ENCODE measurements around the gene HDGFL2.

Gene HDGFL2

DNA sequence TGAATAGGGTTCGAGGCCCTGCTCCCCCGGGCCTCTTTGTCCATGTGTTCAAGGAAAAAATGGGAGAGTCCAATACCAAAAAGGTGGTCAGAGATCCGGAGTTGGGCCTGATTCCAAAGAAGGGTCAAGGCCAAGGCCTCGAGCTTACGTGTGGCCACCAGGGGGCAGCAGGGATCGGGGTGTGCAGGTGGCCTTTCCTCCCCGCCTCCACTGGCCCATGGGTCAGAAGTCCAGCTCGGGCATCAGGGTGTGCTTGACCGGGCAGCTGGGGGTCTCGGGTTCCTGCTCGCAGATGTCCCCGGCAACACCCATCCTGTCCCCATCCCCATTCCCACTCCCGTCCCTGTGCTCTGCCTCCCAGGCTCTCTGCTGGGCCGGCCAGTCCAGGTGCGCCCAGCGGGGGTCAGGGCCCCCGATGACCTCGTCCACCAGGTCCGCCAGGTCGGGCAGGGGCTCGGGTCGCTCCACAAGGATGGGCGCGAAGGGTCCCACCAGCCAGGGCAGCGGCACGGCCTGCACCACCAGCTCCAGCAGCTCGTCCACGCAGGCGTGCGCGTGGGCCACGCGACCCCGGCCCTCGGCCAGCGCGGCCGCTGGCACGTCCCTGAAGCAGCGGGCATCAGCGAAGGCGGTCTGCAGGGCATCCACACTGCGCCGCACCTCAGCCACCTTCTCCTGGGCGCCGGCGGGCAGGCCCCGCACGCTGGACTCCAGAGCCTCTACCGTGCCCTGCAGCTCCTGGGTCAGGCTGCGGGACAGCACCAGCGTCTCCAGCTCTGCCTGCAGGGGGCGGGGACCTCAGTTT, 51.4 kb downstream of the HDGFL2 start:
- H3K27ac ChIP-seq (ENCODE audit: extremely low read depth, low read depth, low read length) = no peak overlapping the region
- no peaks in the 10 kb centered on the region for H3K9me3 ChIP-seq (ENCODE audit: control insufficient read depth, insufficient read depth, low read depth, low read length)
- H3K4me3 ChIP-seq (ENCODE audit: low read depth, low read length) = no peak overlapping the region
- POLR2A ChIA-PET = interaction anchor here (0.5 to 0.6 kb wide), 3 partner anchors 12 to 34 kb away, joined by 3 to 4 read pairs (median 3); partner anchors contain the start of gene PLIN5
- CTCF ChIA-PET = interaction anchor here (0.5 to 5.2 kb wide), 27 partner anchors 7 to 447 kb away, joined by 3 to 72 read pairs (median 4); partner anchors contain the start of genes HDGFL2, LRG1, MYDGF and PLIN5
- TF ChIP-seq ZNF670 (tag by site-specific recombination; IDR thresholded peaks at IDR 0.05; ENCODE audit: low read depth) (no peak), CTCF (tag by site-specific recombination; IDR thresholded peaks at IDR 0.05) (peak; percentile 41; the same call in 1 of the 2 replicates), ZNF2 (tag by site-specific recombination; IDR thresholded peaks at IDR 0.05) (0 out of 2 replicates have a peak, but pooled peaks have one; percentile 38), ZNF707 (tag by site-specific recombination; IDR thresholded peaks at IDR 0.05) (no peak), ZNF571 (tag by site-specific recombination; IDR thresholded peaks at IDR 0.05) (no peak), GLIS2 (tag by site-specific recombination; IDR thresholded peaks at IDR 0.05) (peak; percentile 20; the same call in 1 of the 2 replicates), ZNF654 (tag by site-specific recombination; IDR thresholded peaks at IDR 0.05; ENCODE audit: low read depth) (0 out of 2 replicates have a peak, but pooled peaks have one; percentile 20)
- H3K4me1 ChIP-seq (ENCODE audit: control insufficient read depth, insufficient read depth, low read length) = no peaks in the 10 kb centered on the region
- no peaks in the 10 kb centered on the region for H3K36me3 ChIP-seq (ENCODE audit: control insufficient read depth in 2 of 2, insufficient read depth in 1 of 2, low read length in 2 of 2)

DNA sequence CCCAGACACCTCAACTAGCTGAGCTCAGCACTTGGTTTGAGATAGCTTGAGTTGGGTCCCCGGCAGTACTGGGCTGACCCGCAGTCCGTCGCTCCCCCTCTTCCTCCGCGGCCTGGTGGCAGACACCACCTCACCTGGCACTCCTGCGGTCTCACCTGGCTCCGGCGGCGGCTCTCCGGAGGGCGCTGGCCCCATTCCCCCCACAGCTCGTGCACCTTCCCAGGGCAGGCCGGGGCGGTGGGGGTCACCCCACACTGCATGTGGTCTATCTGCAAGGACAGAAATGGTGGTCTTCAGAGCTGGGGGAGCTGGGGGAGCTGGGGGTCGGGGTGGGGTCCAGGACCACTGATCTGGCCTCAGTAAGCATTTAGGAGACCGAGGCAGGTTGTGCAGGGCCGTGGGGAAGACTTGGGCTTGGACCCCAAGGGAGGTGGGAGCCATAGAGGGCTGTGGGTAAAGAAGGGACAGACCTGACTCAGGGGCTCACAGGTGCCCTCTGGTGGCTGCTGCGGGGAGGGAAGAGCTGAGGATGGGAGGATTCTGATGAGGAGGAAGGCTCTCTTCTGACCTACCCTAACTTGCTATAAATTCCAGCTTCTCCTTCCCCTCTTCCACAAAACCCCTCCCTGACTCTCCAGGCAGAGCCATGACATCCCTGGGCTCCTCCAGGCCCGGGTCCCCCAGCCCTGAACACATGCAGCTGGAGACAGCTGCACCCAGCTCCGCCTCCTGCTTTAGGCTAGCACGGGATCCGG, 52.9 kb downstream of the HDGFL2 start:
- no peaks in the 10 kb centered on the region for H3K36me3 ChIP-seq (ENCODE audit: control insufficient read depth in 2 of 2, insufficient read depth in 1 of 2, low read length in 2 of 2)
- ChIA-PET POLR2A (interaction anchor here (0.6 to 1.2 kb wide), 5 partner anchors 9 to 257 kb away, joined by 3 to 8 read pairs (median 4); partner anchors contain the start of gene PLIN5), CTCF (interaction anchor here (0.6 to 5.2 kb wide), 29 partner anchors 9 to 281 kb away, joined by 3 to 72 read pairs (median 5); partner anchors contain the start of genes LRG1, PLIN5 and SH3GL1)
- no peaks in the 10 kb centered on the region for H3K9me3 ChIP-seq (ENCODE audit: control insufficient read depth, insufficient read depth, low read depth, low read length)
- no peak overlapping the region for H3K4me3 ChIP-seq (ENCODE audit: low read depth, low read length)
- H3K4me1 ChIP-seq (ENCODE audit: control insufficient read depth, insufficient read depth, low read length) = no peaks in the 10 kb centered on the region
- H3K27ac ChIP-seq (ENCODE audit: extremely low read depth, low read depth, low read length) = no peak overlapping the region
- TF ChIP-seq ZBTB20 (tag by site-specific recombination; IDR thresholded peaks at IDR 0.05) (no peak), ZNF580 (tag by site-specific recombination; IDR thresholded peaks at IDR 0.05) (peak; percentile 44; the same call in 1 of the 2 replicates), SALL2 (tag by site-specific recombination; IDR thresholded peaks at IDR 0.05; ENCODE audit: borderline replicate concordance) (no peak), ZNF473 (tag by site-specific recombination; IDR thresholded peaks at IDR 0.05) (no peak), GLI4 (tag by site-specific recombination; IDR thresholded peaks at IDR 0.05) (no peak), ZNF513 (tag by site-specific recombination; IDR thresholded peaks at IDR 0.05) (peak; percentile 69), ZNF324 (tag by site-specific recombination; IDR thresholded peaks at IDR 0.05) (no peak), ZNF837 (tag by site-specific recombination; IDR thresholded peaks at IDR 0.05) (no peak), ZNF433 (tag by site-specific recombination; IDR thresholded peaks at IDR 0.05; ENCODE audit: low read depth) (no peak), PRDM4 (tag by site-specific recombination; IDR thresholded peaks at IDR 0.05) (no peak), ZNF792 (tag by site-specific recombination; IDR thresholded peaks at IDR 0.05) (no peak), ZNF16 (tag by site-specific recombination; IDR thresholded peaks at IDR 0.05; ENCODE audit: low read depth) (peak; percentile 94), INSM2 (tag by site-specific recombination; IDR thresholded peaks at IDR 0.05) (no peak), KLF8 (tag by site-specific recombination; IDR thresholded peaks at IDR 0.05) (0 out of 2 replicates have a peak, but pooled peaks have one; percentile 25)
- TF ChIP-seq, protein P1, sequence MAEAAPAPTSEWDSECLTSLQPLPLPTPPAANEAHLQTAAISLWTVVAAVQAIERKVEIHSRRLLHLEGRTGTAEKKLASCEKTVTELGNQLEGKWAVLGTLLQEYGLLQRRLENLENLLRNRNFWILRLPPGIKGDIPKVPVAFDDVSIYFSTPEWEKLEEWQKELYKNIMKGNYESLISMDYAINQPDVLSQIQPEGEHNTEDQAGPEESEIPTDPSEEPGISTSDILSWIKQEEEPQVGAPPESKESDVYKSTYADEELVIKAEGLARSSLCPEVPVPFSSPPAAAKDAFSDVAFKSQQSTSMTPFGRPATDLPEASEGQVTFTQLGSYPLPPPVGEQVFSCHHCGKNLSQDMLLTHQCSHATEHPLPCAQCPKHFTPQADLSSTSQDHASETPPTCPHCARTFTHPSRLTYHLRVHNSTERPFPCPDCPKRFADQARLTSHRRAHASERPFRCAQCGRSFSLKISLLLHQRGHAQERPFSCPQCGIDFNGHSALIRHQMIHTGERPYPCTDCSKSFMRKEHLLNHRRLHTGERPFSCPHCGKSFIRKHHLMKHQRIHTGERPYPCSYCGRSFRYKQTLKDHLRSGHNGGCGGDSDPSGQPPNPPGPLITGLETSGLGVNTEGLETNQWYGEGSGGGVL (tag by site-specific recombination; IDR thresholded peaks at IDR 0.05) = no peak

Data from HEK293 (cell line).